Measurements from ENCODE around the gene PRLH. TPM values are rescaled to one million over a fixed set of nuclear protein-coding genes. Genes with fewer than 3 reads are reported as not detected.

The PRLH gene
- total and polyA plus RNA-seq, 2 of the 13 experiments (the other 11 are each of a cell fraction or from before 2014, with no cell fraction given): not detected

DNA sequence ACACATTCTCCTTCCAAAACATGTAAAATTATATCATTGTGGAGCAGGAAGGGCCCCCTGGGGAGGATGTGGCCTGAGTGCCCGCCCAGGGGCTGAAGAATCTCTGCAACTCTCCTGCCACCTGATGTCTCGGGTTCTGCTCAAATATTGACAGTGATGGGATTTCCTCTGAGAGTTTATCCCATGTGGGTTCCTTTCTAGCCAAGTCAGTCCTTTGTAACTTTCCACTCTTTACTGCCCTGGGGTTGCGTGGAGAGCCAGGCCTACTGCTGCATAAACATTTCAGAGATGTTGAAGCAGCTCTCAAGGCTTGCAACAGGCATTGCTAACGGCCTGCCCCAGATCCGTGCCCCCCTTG lies 28.1 kb downstream of the PRLH start (continued):
- TF ChIP-seq, protein P1, sequence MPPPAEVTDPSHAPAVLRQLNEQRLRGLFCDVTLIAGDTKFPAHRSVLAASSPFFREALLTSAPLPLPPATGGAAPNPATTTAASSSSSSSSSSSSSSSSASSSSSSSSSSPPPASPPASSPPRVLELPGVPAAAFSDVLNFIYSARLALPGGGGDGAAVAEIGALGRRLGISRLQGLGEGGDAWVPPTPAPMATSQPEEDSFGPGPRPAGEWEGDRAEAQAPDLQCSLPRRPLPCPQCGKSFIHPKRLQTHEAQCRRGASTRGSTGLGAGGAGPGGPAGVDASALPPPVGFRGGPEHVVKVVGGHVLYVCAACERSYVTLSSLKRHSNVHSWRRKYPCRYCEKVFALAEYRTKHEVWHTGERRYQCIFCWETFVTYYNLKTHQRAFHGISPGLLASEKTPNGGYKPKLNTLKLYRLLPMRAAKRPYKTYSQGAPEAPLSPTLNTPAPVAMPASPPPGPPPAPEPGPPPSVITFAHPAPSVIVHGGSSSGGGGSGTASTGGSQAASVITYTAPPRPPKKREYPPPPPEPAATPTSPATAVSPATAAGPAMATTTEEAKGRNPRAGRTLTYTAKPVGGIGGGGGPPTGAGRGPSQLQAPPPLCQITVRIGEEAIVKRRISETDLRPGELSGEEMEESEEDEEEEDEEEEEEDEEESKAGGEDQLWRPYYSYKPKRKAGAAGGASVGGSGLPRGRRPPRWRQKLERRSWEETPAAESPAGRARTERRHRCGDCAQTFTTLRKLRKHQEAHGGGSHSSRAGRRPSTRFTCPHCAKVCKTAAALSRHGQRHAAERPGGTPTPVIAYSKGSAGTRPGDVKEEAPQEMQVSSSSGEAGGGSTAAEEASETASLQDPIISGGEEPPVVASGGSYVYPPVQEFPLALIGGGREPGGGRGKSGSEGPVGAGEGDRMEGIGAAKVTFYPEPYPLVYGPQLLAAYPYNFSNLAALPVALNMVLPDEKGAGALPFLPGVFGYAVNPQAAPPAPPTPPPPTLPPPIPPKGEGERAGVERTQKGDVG (CRISPR knock-in tag; IDR thresholded peaks at IDR 0.05; ENCODE audit: borderline replicate concordance): no peak
- no peak for TF ChIP-seq ASH2L (IDR thresholded peaks at IDR 0.05; ENCODE audit: insufficient read length, low read depth, low read length)
- TF ChIP-seq, protein P2, sequence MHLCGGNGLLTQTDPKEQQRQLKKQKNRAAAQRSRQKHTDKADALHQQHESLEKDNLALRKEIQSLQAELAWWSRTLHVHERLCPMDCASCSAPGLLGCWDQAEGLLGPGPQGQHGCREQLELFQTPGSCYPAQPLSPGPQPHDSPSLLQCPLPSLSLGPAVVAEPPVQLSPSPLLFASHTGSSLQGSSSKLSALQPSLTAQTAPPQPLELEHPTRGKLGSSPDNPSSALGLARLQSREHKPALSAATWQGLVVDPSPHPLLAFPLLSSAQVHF (CRISPR knock-in tag; IDR thresholded peaks at IDR 0.05): no peak
- no peak for TF ChIP-seq MATR3 (CRISPR knock-in tag; IDR thresholded peaks at IDR 0.05)
- no peak for TF ChIP-seq ZNF329 (CRISPR knock-in tag; IDR thresholded peaks at IDR 0.05; ENCODE audit: low read depth)
- peak; percentile 52; the same call in 1 of the 2 replicates for TF ChIP-seq YEATS2 (CRISPR knock-in tag; IDR thresholded peaks at IDR 0.05; ENCODE audit: borderline replicate concordance)
- TF ChIP-seq GTF3A (CRISPR knock-in tag; conservative IDR thresholded peaks at IDR 0.05): no peak
- TF ChIP-seq, protein P3, sequence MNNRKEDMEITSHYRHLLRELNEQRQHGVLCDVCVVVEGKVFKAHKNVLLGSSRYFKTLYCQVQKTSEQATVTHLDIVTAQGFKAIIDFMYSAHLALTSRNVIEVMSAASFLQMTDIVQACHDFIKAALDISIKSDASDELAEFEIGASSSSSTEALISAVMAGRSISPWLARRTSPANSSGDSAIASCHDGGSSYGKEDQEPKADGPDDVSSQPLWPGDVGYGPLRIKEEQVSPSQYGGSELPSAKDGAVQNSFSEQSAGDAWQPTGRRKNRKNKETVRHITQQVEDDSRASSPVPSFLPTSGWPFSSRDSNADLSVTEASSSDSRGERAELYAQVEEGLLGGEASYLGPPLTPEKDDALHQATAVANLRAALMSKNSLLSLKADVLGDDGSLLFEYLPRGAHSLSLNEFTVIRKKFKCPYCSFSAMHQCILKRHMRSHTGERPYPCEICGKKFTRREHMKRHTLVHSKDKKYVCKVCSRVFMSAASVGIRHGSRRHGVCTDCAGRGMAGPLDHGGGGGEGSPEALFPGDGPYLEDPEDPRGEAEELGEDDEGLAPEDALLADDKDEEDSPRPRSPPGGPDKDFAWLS (CRISPR knock-in tag; IDR thresholded peaks at IDR 0.05; ENCODE audit: borderline replicate concordance): no peak
- TF ChIP-seq, protein P4, sequence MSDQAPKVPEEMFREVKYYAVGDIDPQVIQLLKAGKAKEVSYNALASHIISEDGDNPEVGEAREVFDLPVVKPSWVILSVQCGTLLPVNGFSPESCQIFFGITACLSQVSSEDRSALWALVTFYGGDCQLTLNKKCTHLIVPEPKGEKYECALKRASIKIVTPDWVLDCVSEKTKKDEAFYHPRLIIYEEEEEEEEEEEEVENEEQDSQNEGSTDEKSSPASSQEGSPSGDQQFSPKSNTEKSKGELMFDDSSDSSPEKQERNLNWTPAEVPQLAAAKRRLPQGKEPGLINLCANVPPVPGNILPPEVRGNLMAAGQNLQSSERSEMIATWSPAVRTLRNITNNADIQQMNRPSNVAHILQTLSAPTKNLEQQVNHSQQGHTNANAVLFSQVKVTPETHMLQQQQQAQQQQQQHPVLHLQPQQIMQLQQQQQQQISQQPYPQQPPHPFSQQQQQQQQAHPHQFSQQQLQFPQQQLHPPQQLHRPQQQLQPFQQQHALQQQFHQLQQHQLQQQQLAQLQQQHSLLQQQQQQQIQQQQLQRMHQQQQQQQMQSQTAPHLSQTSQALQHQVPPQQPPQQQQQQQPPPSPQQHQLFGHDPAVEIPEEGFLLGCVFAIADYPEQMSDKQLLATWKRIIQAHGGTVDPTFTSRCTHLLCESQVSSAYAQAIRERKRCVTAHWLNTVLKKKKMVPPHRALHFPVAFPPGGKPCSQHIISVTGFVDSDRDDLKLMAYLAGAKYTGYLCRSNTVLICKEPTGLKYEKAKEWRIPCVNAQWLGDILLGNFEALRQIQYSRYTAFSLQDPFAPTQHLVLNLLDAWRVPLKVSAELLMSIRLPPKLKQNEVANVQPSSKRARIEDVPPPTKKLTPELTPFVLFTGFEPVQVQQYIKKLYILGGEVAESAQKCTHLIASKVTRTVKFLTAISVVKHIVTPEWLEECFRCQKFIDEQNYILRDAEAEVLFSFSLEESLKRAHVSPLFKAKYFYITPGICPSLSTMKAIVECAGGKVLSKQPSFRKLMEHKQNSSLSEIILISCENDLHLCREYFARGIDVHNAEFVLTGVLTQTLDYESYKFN (CRISPR knock-in tag; conservative IDR thresholded peaks at IDR 0.05): peak; percentile 76
- TF ChIP-seq NKX3-1 (CRISPR knock-in tag; IDR thresholded peaks at IDR 0.05): 0 out of 2 replicates have a peak, but pooled peaks have one; percentile 33
- TF ChIP-seq SMC3 (IDR thresholded peaks at IDR 0.05; ENCODE audit: low read length): no peak
- TF ChIP-seq ZNF44 (CRISPR knock-in tag; IDR thresholded peaks at IDR 0.05): no peak
- no peak for TF ChIP-seq U2AF2 (IDR thresholded peaks at IDR 0.05; ENCODE audit: low read depth, low read length)
- TF ChIP-seq, protein P5, sequence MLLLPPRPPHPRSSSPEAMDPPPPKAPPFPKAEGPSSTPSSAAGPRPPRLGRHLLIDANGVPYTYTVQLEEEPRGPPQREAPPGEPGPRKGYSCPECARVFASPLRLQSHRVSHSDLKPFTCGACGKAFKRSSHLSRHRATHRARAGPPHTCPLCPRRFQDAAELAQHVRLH (CRISPR knock-in tag; IDR thresholded peaks at IDR 0.05; ENCODE audit: borderline replicate concordance, low read depth): no peak
- 0 out of 2 replicates have a peak, but pooled peaks have one; percentile 31 for TF ChIP-seq ZNF614 (CRISPR knock-in tag; IDR thresholded peaks at IDR 0.05; ENCODE audit: borderline replicate concordance)
- no peak for TF ChIP-seq FOXC1 (CRISPR knock-in tag; IDR thresholded peaks at IDR 0.05; ENCODE audit: borderline replicate concordance)
- no peak for TF ChIP-seq ZNF879 (CRISPR knock-in tag; IDR thresholded peaks at IDR 0.05)
- no peak for TF ChIP-seq NFE2L1 (CRISPR knock-in tag; IDR thresholded peaks at IDR 0.05; ENCODE audit: borderline replicate concordance)
- TF ChIP-seq ZSCAN25 (CRISPR knock-in tag; IDR thresholded peaks at IDR 0.05): no peak
- TF ChIP-seq PAX8 (CRISPR knock-in tag; IDR thresholded peaks at IDR 0.05; ENCODE audit: borderline replicate concordance): no peak
